A549 (cell line): ENCODE data around the gene C5AR2.

Source experiments
- HDAC2 ChIP-seq: fragments of 200-600 bp; sonication (generic); IDR thresholded peaks from 2 replicates; pipeline ENCODE4 v1.6.1; 2016
- TF ChIP-seq, protein P1 (sequence below): fragments of >200 bp; sonication (Bioruptor Twin); formaldehyde crosslinking; IDR thresholded peaks from 3 replicates; pipeline ENCODE4 v1.5.1; 2016

DNA sequence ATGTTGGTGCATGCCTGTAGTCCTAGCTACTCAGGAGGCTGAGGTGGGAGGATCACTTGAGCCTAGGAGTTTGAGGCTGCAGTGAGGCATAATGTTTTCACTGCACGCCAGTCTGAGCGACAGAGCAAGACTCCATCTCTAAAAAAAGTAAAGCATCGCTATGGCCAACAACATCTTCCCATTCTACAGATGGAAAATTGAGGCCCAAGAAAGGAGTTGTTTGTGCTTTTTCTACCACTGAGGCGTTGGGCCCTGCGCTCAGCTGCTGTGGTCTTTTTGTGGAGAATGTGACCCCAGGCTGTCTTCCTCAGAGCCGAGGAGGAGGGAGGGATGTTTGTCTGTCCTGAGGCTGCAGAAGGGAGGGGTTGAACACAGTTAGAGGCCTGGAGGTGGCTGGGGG is 485 bp upstream of the C5AR2 start:
- TF ChIP-seq HDAC2 = no peak
- TF ChIP-seq, protein P1, sequence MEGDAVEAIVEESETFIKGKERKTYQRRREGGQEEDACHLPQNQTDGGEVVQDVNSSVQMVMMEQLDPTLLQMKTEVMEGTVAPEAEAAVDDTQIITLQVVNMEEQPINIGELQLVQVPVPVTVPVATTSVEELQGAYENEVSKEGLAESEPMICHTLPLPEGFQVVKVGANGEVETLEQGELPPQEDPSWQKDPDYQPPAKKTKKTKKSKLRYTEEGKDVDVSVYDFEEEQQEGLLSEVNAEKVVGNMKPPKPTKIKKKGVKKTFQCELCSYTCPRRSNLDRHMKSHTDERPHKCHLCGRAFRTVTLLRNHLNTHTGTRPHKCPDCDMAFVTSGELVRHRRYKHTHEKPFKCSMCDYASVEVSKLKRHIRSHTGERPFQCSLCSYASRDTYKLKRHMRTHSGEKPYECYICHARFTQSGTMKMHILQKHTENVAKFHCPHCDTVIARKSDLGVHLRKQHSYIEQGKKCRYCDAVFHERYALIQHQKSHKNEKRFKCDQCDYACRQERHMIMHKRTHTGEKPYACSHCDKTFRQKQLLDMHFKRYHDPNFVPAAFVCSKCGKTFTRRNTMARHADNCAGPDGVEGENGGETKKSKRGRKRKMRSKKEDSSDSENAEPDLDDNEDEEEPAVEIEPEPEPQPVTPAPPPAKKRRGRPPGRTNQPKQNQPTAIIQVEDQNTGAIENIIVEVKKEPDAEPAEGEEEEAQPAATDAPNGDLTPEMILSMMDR = no peak
